B cell (primary cell): ENCODE data around the gene GANC. TPM values are rescaled to one million over a fixed set of nuclear protein-coding genes. Genes with fewer than 3 reads are reported as not detected.

ENCODE experiments used
- ATAC-seq: fragments of 200-7000 bp; cut with Tn5 transposase; one replicate; pipeline ENCODE4 v1.10.0; 2021; ENCODE audit warnings: low read depth, mild to moderate bottlenecking, moderate number of reproducible peaks, moderate library complexity
- CTCF ChIA-PET: fragments of 350-600 bp; sonication (Branson Sonifier 250); formaldehyde crosslinking; loops from one replicate; lab custom pipeline; 2021; ENCODE audit warnings: antibody characterized with exemption, inconsistent platforms; lab: Charles Lee
- POLR2A ChIA-PET: fragments of 350-600 bp; sonication (Branson Sonifier 250); formaldehyde crosslinking; loops from one replicate; lab custom pipeline; 2021; ENCODE audit warnings: antibody characterized with exemption; lab: Charles Lee
- DNase-seq: peaks from one replicate; pipeline ENCODE4 v3.0.0; 2013
- H2AFZ ChIP-seq: 2 replicates; pipeline ENCODE4 v1.6.1; 2012; ENCODE audit warnings: mild to moderate bottlenecking, low read depth, low read length; ENCODE audit not compliant: insufficient read depth, poor library complexity, severe bottlenecking
- H3K27ac ChIP-seq, 2 donors: 1 replicate in 1 of 2; 2 replicates in 1 of 2; pipeline ENCODE4 v1.5.1; 2012 to 2013; ENCODE audit warnings: low read length in 2 of 2, mild to moderate bottlenecking in 2 of 2, moderate library complexity in 1 of 2
- H3K27me3 ChIP-seq, 4 experiments: fragments of 200-600 bp in 1 of 4; sonication (generic) in 1 of 4; replicated peaks in 1 of 4; 1 replicate in 2 of 4; 2 replicates in 2 of 4; pipeline versions ENCODE4 v1.6.1 to v1.7.0; 2013 to 2016; ENCODE audit warnings: low read length in 3 of 4, mild to moderate bottlenecking in 2 of 4, mixed read lengths in 1 of 4, moderate library complexity in 1 of 4; ENCODE audit not compliant: insufficient read depth in 4 of 4, control insufficient read depth in 3 of 4; ENCODE audit errors: control extremely low read depth in 1 of 4
- H3K36me3 ChIP-seq, 2 experiments: replicated peaks in 1 of 2; 1 replicate in 1 of 2; 2 replicates in 1 of 2; pipeline versions ENCODE4 v1.6.1 to v1.7.1; 2013; ENCODE audit warnings: low read length in 1 of 2; ENCODE audit not compliant: insufficient read depth in 2 of 2, control insufficient read depth in 1 of 2; ENCODE audit errors: control extremely low read depth in 1 of 2, extremely low read depth in 1 of 2
- H3K4me1 ChIP-seq, 2 donors: fragments of 200-600 bp in 1 of 2; sonication (generic) in 1 of 2; 1 replicate in 1 of 2; 2 replicates in 1 of 2; pipeline versions ENCODE4 v1.5.1 to v1.6.1; 2013 to 2017; ENCODE audit warnings: low read length in 2 of 2; ENCODE audit not compliant: control insufficient read depth in 2 of 2, insufficient read depth in 2 of 2
- H3K4me2 ChIP-seq: replicated peaks from 2 replicates; pipeline ENCODE3; 2012; ENCODE audit warnings: mild to moderate bottlenecking, low read depth, low read length; ENCODE audit not compliant: poor library complexity, severe bottlenecking
- H3K4me3 ChIP-seq, 5 experiments: fragments of 200-600 bp in 1 of 5; sonication (generic) in 1 of 5; 1 replicate in 3 of 5; 2 replicates in 2 of 5; pipeline versions ENCODE4 v1.5.1 to v1.7.0; 2011 to 2016; ENCODE audit warnings: low read length in 4 of 5, mild to moderate bottlenecking in 4 of 5, low read depth in 2 of 5, control low read depth in 1 of 5, moderate library complexity in 1 of 5; ENCODE audit not compliant: insufficient read depth in 1 of 5; ENCODE audit errors: control extremely low read depth in 1 of 5, extremely low read depth in 1 of 5
- H3K79me2 ChIP-seq: fragments of 200-600 bp; sonication (generic); one replicate; pipeline ENCODE4 v1.6.0; 2016; ENCODE audit warnings: low read length; ENCODE audit not compliant: control insufficient read depth, insufficient read depth
- H3K9ac ChIP-seq: fragments of 200-600 bp; sonication (generic); 2 replicates; pipeline ENCODE4 v1.6.1; 2017; ENCODE audit warnings: mild to moderate bottlenecking, low read length, moderate library complexity
- H3K9me3 ChIP-seq, 3 donors: one replicate each; pipeline versions ENCODE4 v1.6.1 to v1.7.1; 2013; ENCODE audit warnings: low read length in 2 of 3; ENCODE audit not compliant: control insufficient read depth in 2 of 3, insufficient read depth in 1 of 3; ENCODE audit errors: control extremely low read depth in 1 of 3
- H4K20me1 ChIP-seq: 2 replicates; pipeline ENCODE4 v1.6.0; 2012; ENCODE audit warnings: mild to moderate bottlenecking, low read length; ENCODE audit not compliant: insufficient read depth, control insufficient read depth, poor library complexity, severe bottlenecking
- H3K27ac Mint-ChIP-seq: one replicate; pipeline ENCODE4 v1.8.0; 2021; ENCODE audit warnings: mixed read lengths
- H3K27me3 Mint-ChIP-seq: one replicate; pipeline ENCODE4 v1.8.0; 2021; ENCODE audit warnings: mixed read lengths
- H3K4me1 Mint-ChIP-seq: one replicate; pipeline ENCODE4 v1.8.0; 2021; ENCODE audit warnings: mixed read lengths
- H3K4me3 Mint-ChIP-seq: one replicate; pipeline ENCODE4 v1.8.0; 2021; ENCODE audit warnings: mixed read lengths
- H3K9me3 Mint-ChIP-seq: one replicate; pipeline ENCODE4 v1.8.0; 2022; ENCODE audit warnings: mixed read lengths; ENCODE audit not compliant: insufficient read depth
- CTCF ChIP-seq: fragments of 200-600 bp; IDR thresholded peaks from one replicate; pipeline ENCODE4 v1.8.0; 2022; ENCODE audit warnings: antibody characterized with exemption, mild to moderate bottlenecking
- EZH2 ChIP-seq: IDR thresholded peaks from 2 replicates; pipeline ENCODE4 v1.6.1; 2012; ENCODE audit warnings: borderline replicate concordance, low read depth, mild to moderate bottlenecking, moderate library complexity, low read length; ENCODE audit not compliant: insufficient read depth, poor library complexity, severe bottlenecking
- WGBS: methylation state at CpG from one replicate; pipeline ENCODE4 v1.1.5; 2013; ENCODE audit warnings: missing lambda C conversion rate; ENCODE audit not compliant: insufficient coverage; 5-methylcytosine and 5-hydroxymethylcytosine counted together
- intact Hi-C: fragments of 100-400 bp; cut with micrococcal nuclease; formaldehyde crosslinking; loops from one replicate; pipeline ENCODE4 v1.10.0; 2022
- polyA plus RNA-seq: library from polyadenylated mRNA; depleted of rRNA; stranded (reverse); fragments of >200 nt; gene quantifications from 2 replicates; pipeline ENCODE4 v1.2.3, GENCODE V29; 2012
- total RNA-seq, 2 donors: library from RNA; stranded (reverse); fragments of 120-200 nt in 1 of 2; gene quantifications; 1 replicate in 1 of 2; 2 replicates in 1 of 2; pipeline versions ENCODE4 v1.2.3 to v1.2.4, GENCODE V29; 2013 to 2022

The GANC gene
- total and polyA plus RNA-seq, 2 donors (not counting 1 experiment from before 2014, with no cell fraction given) = 43.5 to 122 TPM

DNA sequence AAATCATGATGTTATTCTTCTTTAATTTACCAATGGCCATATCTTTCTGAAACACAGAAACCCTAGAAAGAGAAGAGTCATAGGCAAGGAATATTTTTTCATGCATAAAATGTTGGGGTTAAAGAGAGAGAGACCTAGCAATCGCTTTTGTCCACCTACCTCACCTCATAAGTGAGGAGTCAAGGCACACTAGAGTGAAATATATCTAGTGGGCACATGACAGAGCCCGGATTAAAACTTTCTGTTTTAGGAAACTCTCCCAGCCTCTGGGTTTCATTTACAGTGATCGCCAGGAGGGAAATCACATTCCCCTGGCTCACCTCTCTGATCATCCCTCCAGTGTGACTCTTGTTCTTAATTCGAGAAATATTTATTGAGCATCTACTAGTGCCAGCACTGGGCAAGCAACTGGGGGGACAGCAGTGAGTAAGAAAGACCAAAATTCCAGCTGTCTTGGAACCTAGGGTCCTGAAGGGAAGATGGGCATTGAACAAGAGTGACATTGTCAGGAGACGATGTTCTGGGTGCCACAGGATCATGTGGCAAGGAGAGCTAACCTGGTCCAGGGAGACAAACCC is 87.6 kb downstream of the GANC start:
- no peaks in the 10 kb centered on the region for H3K9me3 Mint-ChIP-seq
- TF ChIP-seq CTCF (no peak), EZH2 (no peak)
- H3K27ac ChIP-seq = no peak overlapping the region
- POLR2A ChIA-PET = no interaction called here
- H3K4me1 ChIP-seq = no peaks in the 10 kb centered on the region
- DNase-seq (no peak), ATAC-seq (no peak)
- CTCF ChIA-PET = no interaction called here
- no peaks in the 10 kb centered on the region for H3K27me3 ChIP-seq
- no peak overlapping the region for H3K4me3 Mint-ChIP-seq
- H3K9ac ChIP-seq = no peak overlapping the region
- H3K4me2 ChIP-seq = no peak overlapping the region
- no peaks in the 10 kb centered on the region for H3K9me3 ChIP-seq
- no peaks in the 10 kb centered on the region for H3K27me3 Mint-ChIP-seq
- H3K36me3 ChIP-seq = peaks cover 0 to 28% of the 10 kb centered on the region in 2 experiments
- 100% methylated on average over 3 of the region's 5 CpGs for WGBS
- intact Hi-C loops = no loop called here
- H2AFZ ChIP-seq = no peak overlapping the region
- H4K20me1 ChIP-seq = no peaks in the 10 kb centered on the region
- no peak overlapping the region for H3K4me3 ChIP-seq
- H3K4me1 Mint-ChIP-seq = no peaks in the 10 kb centered on the region
- no peaks in the 10 kb centered on the region for H3K79me2 ChIP-seq
- H3K27ac Mint-ChIP-seq = no peak overlapping the region

DNA sequence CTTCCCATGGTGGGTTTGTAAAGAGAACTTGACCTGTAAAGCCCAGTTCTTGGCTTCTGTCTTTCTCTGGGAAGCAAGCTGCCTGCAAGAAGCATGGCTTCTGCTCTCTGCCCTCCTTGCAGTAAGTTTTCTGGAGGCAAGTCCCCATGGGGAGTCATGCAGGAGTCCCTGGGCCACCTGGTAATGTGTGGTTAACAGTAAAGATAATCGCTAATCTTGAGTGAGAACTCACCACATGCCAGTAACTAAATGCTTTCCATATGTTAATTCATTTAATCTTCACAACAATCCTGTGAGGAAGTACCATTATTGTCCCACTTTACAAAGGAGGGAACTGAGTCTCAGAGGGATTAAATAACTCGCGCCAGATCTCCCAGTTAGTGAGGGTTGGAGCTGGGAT is 90.5 kb downstream of the GANC start:
- TF ChIP-seq CTCF (no peak), EZH2 (no peak)
- Mint-ChIP-seq H3K27me3 (no peaks in the 10 kb centered on the region), H3K4me1 (no peaks in the 10 kb centered on the region), H3K4me3 (no peak overlapping the region), H3K9me3 (no peaks in the 10 kb centered on the region), H3K27ac (no peak overlapping the region)
- Histone ChIP-seq H3K4me2 (no peak overlapping the region), H3K4me3 (no peak overlapping the region), H3K36me3 (peaks cover 0 to 13% of the 10 kb centered on the region in 2 experiments), H3K4me1 (no peaks in the 10 kb centered on the region), H3K79me2 (no peaks in the 10 kb centered on the region), H4K20me1 (no peaks in the 10 kb centered on the region), H3K9ac (no peak overlapping the region), H3K9me3 (no peaks in the 10 kb centered on the region), H3K27ac (no peak overlapping the region), H2AFZ (no peak overlapping the region), H3K27me3 (no peaks in the 10 kb centered on the region)
- DNase-seq (no peak), ATAC-seq (no peak)
- intact Hi-C loops = no loop called here
- CTCF ChIA-PET = no interaction called here
- POLR2A ChIA-PET = no interaction called here
- no CpG with 5 or more reads among the region's 3 CpGs for WGBS
